ENCODE data around the gene MARK4.

MARK4 gene

GRCh38 chr19:45253396-45254027, 2.4 kb downstream of the MARK4 start:
- Histone ChIP-seq H3K27me3 (ENCODE audit: control insufficient read depth, insufficient read depth, low read length, poor library complexity, severe bottlenecking) (peaks cover 18% of the 10 kb centered on the region), H3K36me3 (ENCODE audit: control insufficient read depth, insufficient read depth, low read length) (no peaks in the 10 kb centered on the region), H3K27ac (ENCODE audit: insufficient read depth, low read depth, low read length, poor library complexity, severe bottlenecking) (no peak overlapping the region), H3K4me3 (ENCODE audit: insufficient read depth, low read depth, low read length) (no peak overlapping the region), H3K4me1 (ENCODE audit: control insufficient read depth, insufficient read depth, low read length) (peaks cover 15% of the 10 kb centered on the region), H3K9me3 (ENCODE audit: control insufficient read depth, low read length) (no peaks in the 10 kb centered on the region)
- 88 to 91% methylated on average over 12 of the region's 12 CpGs for WGBS, 2 experiments

DNA sequence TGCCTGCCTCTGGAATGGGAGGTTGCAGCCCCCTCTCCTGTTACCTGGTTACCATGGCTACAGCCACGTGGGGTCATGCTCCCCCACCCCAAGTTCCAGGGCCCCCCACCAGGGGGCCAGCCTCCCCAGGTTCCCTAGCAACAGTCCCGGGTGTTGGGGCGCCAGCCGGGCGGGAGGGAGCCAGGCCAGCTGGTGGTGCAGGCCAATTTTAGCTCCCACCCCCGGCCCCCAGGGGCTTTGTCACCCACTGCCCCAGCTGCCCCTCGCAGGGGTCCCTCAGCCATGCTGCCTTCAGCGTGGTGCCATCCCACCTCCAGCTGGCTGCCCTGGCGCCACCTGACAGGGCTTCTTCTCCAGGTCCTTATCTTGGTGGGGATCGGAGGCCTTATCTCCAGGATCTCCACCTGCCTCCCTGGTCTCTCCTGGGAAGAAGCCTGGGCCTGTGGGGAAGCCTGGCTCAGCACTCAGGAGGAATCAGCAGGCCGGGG, 3.0 kb downstream of the MARK4 start:
- Histone ChIP-seq H3K27me3 (ENCODE audit: control insufficient read depth, insufficient read depth, low read length, poor library complexity, severe bottlenecking) (peaks cover 17% of the 10 kb centered on the region), H3K9me3 (ENCODE audit: control insufficient read depth, low read length) (no peaks in the 10 kb centered on the region), H3K4me3 (ENCODE audit: insufficient read depth, low read depth, low read length) (no peak overlapping the region), H3K36me3 (ENCODE audit: control insufficient read depth, insufficient read depth, low read length) (no peaks in the 10 kb centered on the region), H3K27ac (ENCODE audit: insufficient read depth, low read depth, low read length, poor library complexity, severe bottlenecking) (no peak overlapping the region), H3K4me1 (ENCODE audit: control insufficient read depth, insufficient read depth, low read length) (peaks cover 15% of the 10 kb centered on the region)
- WGBS, 2 experiments = 86 to 87% methylated on average over 11 of the region's 11 CpGs

DNA sequence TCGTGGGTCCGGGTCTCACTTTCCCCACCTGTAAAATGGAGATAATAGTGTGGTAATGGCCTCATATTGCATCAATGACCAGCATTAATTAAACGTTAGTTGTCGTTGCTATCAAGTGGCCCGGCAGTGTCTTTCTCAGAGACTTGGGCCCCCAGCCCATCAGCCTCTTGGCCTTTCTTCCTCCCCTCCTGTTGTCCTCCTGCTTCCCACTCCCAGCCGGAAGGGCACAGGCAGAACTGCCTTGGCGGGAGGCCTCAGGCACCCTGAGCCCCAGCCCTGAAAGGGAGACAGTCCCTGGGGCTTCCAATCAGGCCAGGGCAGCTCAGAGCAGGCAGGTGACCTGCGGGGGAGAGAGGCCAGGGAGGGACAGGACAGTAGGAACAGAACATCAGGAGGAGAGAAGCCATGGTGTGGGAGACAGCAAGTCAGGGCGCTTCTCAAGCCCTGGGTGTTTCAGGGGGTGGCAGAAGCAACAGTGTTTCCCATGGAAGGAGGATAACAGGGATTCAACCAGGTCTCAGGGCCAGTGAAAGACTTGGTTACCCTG, 4.6 kb downstream of the MARK4 start:
- H3K9me3 ChIP-seq (ENCODE audit: control insufficient read depth, low read length) = no peaks in the 10 kb centered on the region
- H3K27ac ChIP-seq (ENCODE audit: insufficient read depth, low read depth, low read length, poor library complexity, severe bottlenecking) = no peak overlapping the region
- H3K4me1 ChIP-seq (ENCODE audit: control insufficient read depth, insufficient read depth, low read length) = peaks cover 8% of the 10 kb centered on the region
- H3K27me3 ChIP-seq (ENCODE audit: control insufficient read depth, insufficient read depth, low read length, poor library complexity, severe bottlenecking) = peaks cover 2% of the 10 kb centered on the region
- no peak overlapping the region for H3K4me3 ChIP-seq (ENCODE audit: insufficient read depth, low read depth, low read length)
- H3K36me3 ChIP-seq (ENCODE audit: control insufficient read depth, insufficient read depth, low read length) = no peaks in the 10 kb centered on the region
- 91 to 92% methylated on average over 9 of the region's 9 CpGs for WGBS, 2 experiments

GRCh38 chr19:45256836-45257235, 5.8 kb downstream of the MARK4 start:
- WGBS, 2 experiments = 96 to 98% methylated on average over 4 of the region's 4 CpGs
- H3K36me3 ChIP-seq (ENCODE audit: control insufficient read depth, insufficient read depth, low read length) = no peaks in the 10 kb centered on the region

GRCh38 chr19:45258862-45259261, 7.8 kb downstream of the MARK4 start:
- Histone ChIP-seq H3K4me1 (ENCODE audit: control insufficient read depth, insufficient read depth, low read length) (no peaks in the 10 kb centered on the region), H3K27me3 (ENCODE audit: control insufficient read depth, insufficient read depth, low read length, poor library complexity, severe bottlenecking) (no peaks in the 10 kb centered on the region), H3K27ac (ENCODE audit: insufficient read depth, low read depth, low read length, poor library complexity, severe bottlenecking) (no peak overlapping the region), H3K36me3 (ENCODE audit: control insufficient read depth, insufficient read depth, low read length) (no peaks in the 10 kb centered on the region), H3K4me3 (ENCODE audit: insufficient read depth, low read depth, low read length) (no peak overlapping the region), H3K9me3 (ENCODE audit: control insufficient read depth, low read length) (no peaks in the 10 kb centered on the region)
- 96% methylated on average over 19 of the region's 19 CpGs for WGBS, 2 experiments

More at GRCh38 chr19:45256836-45257235, 5.8 kb downstream of the MARK4 start:
- H3K9me3 ChIP-seq (ENCODE audit: control insufficient read depth, low read length) = no peaks in the 10 kb centered on the region
- no peak overlapping the region for H3K27ac ChIP-seq (ENCODE audit: insufficient read depth, low read depth, low read length, poor library complexity, severe bottlenecking)
- H3K4me3 ChIP-seq (ENCODE audit: insufficient read depth, low read depth, low read length) = no peak overlapping the region
- H3K4me1 ChIP-seq (ENCODE audit: control insufficient read depth, insufficient read depth, low read length) = peaks cover 8% of the 10 kb centered on the region
- H3K27me3 ChIP-seq (ENCODE audit: control insufficient read depth, insufficient read depth, low read length, poor library complexity, severe bottlenecking) = no peaks in the 10 kb centered on the region

- Histone ChIP-seq H3K27ac (ENCODE audit: insufficient read depth, low read depth, low read length, poor library complexity, severe bottlenecking) (no peak overlapping the region), H3K36me3 (ENCODE audit: control insufficient read depth, insufficient read depth, low read length) (no peaks in the 10 kb centered on the region), H3K4me3 (ENCODE audit: insufficient read depth, low read depth, low read length) (no peak overlapping the region), H3K4me1 (ENCODE audit: control insufficient read depth, insufficient read depth, low read length) (no peaks in the 10 kb centered on the region), H3K9me3 (ENCODE audit: control insufficient read depth, low read length) (no peaks in the 10 kb centered on the region), H3K27me3 (ENCODE audit: control insufficient read depth, insufficient read depth, low read length, poor library complexity, severe bottlenecking) (no peaks in the 10 kb centered on the region)
- 92 to 94% methylated on average over 6 of the region's 6 CpGs for WGBS, 2 experiments
Measured at GRCh38 chr19:45262570-45262969, 11.5 kb downstream of the MARK4 start.

GRCh38 chr19:45263013-45263412, 11.9 kb downstream of the MARK4 start:
- Histone ChIP-seq H3K4me3 (ENCODE audit: insufficient read depth, low read depth, low read length) (no peak overlapping the region), H3K27me3 (ENCODE audit: control insufficient read depth, insufficient read depth, low read length, poor library complexity, severe bottlenecking) (no peaks in the 10 kb centered on the region), H3K27ac (ENCODE audit: insufficient read depth, low read depth, low read length, poor library complexity, severe bottlenecking) (no peak overlapping the region), H3K36me3 (ENCODE audit: control insufficient read depth, insufficient read depth, low read length) (no peaks in the 10 kb centered on the region), H3K9me3 (ENCODE audit: control insufficient read depth, low read length) (no peaks in the 10 kb centered on the region), H3K4me1 (ENCODE audit: control insufficient read depth, insufficient read depth, low read length) (no peaks in the 10 kb centered on the region)
- WGBS, 2 experiments = 93 to 94% methylated on average over 11 of the region's 11 CpGs

DNA sequence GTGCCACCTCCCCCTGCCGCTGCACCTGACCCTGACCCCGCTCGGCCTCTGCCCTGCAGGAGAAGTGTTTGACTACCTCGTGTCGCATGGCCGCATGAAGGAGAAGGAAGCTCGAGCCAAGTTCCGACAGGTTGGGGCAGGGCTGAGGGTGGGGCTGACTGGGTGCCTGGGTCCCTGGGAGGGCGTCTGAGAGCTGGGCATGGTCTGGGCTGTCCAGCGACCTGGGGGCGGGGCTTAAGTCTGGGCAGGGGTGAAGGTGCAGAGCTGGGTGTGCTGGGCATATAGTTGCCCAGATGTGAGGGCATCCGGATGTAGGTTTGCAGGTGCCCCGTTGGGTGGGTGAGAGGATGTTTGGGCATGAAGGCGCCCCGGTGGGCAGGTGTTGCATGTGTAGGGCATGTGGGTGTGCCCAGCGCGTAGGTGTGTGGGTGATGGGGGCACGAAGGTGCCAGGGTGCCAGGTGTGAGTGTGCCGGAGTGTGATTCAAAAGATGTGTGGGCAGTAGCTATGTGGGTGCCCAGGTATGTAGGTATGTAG, 13.8 kb downstream of the MARK4 start:
- H3K36me3 ChIP-seq (ENCODE audit: control insufficient read depth, insufficient read depth, low read length) = peaks cover 8% of the 10 kb centered on the region
- 94 to 95% methylated on average over 19 of the region's 19 CpGs for WGBS, 2 experiments

DNA sequence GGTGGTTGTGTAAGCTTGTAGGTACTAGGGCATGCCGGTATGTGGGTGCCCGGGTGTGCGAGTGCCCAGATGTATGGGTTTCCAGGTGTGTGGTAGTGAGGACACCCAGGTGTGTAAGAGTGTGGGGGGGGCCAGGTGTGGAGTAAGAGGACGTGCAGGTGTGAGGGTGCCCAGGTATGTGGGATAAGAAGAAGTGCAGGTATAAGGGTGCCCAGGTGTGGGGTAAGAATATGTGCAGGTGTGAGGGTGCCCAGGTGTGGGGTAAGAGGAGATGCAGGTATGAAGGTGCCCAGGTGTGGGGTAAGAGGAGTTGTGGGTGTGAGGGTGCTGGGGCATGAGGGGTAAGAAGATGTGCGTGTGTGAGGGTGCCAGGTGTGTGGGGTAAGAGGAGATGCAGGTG, 14.3 kb downstream of the MARK4 start:
- 95 to 96% methylated on average over 5 of the region's 5 CpGs for WGBS, 2 experiments
- no peaks in the 10 kb centered on the region for H3K9me3 ChIP-seq (ENCODE audit: control insufficient read depth, low read length)
- no peak overlapping the region for H3K27ac ChIP-seq (ENCODE audit: insufficient read depth, low read depth, low read length, poor library complexity, severe bottlenecking)
- H3K4me3 ChIP-seq (ENCODE audit: insufficient read depth, low read depth, low read length) = no peak overlapping the region
- H3K27me3 ChIP-seq (ENCODE audit: control insufficient read depth, insufficient read depth, low read length, poor library complexity, severe bottlenecking) = no peaks in the 10 kb centered on the region
- H3K4me1 ChIP-seq (ENCODE audit: control insufficient read depth, insufficient read depth, low read length) = no peaks in the 10 kb centered on the region
- H3K36me3 ChIP-seq (ENCODE audit: control insufficient read depth, insufficient read depth, low read length) = peaks cover 8% of the 10 kb centered on the region

More for the DNA sequence above, 13.8 kb downstream of the MARK4 start:
- no peaks in the 10 kb centered on the region for H3K27me3 ChIP-seq (ENCODE audit: control insufficient read depth, insufficient read depth, low read length, poor library complexity, severe bottlenecking)
- no peak overlapping the region for H3K27ac ChIP-seq (ENCODE audit: insufficient read depth, low read depth, low read length, poor library complexity, severe bottlenecking)
- no peaks in the 10 kb centered on the region for H3K4me1 ChIP-seq (ENCODE audit: control insufficient read depth, insufficient read depth, low read length)
- no peak overlapping the region for H3K4me3 ChIP-seq (ENCODE audit: insufficient read depth, low read depth, low read length)
- no peaks in the 10 kb centered on the region for H3K9me3 ChIP-seq (ENCODE audit: control insufficient read depth, low read length)

DNA sequence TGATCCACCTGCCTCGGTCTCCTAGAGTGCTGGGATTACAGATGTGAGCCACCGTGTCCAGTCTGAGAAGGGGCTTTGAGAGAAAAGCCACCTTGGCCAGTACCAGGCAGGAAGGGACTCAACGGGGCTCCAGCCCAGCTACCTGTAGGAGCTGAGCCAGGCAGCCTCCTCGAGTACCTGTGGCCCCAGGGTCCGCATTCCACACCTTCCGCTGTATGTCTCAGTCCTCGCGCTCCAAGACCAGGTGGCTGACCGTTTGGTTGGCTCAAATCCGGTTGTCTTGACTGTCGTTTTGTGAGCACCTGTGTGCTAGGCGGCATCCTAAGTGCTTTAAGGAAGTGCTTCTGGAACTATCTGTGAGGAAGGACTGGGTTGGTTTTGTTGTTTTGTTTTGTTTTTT, 16.2 kb downstream of the MARK4 start:
- H3K36me3 ChIP-seq (ENCODE audit: control insufficient read depth, insufficient read depth, low read length) = peaks cover 16% of the 10 kb centered on the region
- no peaks in the 10 kb centered on the region for H3K9me3 ChIP-seq (ENCODE audit: control insufficient read depth, low read length)
- no peaks in the 10 kb centered on the region for H3K4me1 ChIP-seq (ENCODE audit: control insufficient read depth, insufficient read depth, low read length)
- H3K27me3 ChIP-seq (ENCODE audit: control insufficient read depth, insufficient read depth, low read length, poor library complexity, severe bottlenecking) = no peaks in the 10 kb centered on the region
- no peak overlapping the region for H3K4me3 ChIP-seq (ENCODE audit: insufficient read depth, low read depth, low read length)
- 93 to 96% methylated on average over 12 of the region's 12 CpGs for WGBS, 2 experiments
- no peak overlapping the region for H3K27ac ChIP-seq (ENCODE audit: insufficient read depth, low read depth, low read length, poor library complexity, severe bottlenecking)
